ENCODE data around the gene STN1. TPM values are rescaled to one million over a fixed set of nuclear protein-coding genes. Genes with fewer than 3 reads are reported as not detected.

STN1 gene, protein sequence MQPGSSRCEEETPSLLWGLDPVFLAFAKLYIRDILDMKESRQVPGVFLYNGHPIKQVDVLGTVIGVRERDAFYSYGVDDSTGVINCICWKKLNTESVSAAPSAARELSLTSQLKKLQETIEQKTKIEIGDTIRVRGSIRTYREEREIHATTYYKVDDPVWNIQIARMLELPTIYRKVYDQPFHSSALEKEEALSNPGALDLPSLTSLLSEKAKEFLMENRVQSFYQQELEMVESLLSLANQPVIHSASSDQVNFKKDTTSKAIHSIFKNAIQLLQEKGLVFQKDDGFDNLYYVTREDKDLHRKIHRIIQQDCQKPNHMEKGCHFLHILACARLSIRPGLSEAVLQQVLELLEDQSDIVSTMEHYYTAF
- 18.3 and 20.0 TPM in 2 replicates for total RNA-seq (2014; rRNA removed; shearing (Covaris generic))

- peak; percentile 93 for DNase-seq (ENCODE audit: low spot score)
Observed at GRCh38 chr10:103918053-103918846, at the start of gene STN1. TSS of gene STN1 (minus strand) at chr10:103918184. CDS start at chr10:103917594, 590 bp downstream.

GRCh38 chr10:103967448-103968071, 49.6 kb upstream of the STN1 start:
- peak; percentile 71 for DNase-seq (ENCODE audit: low spot score)

DNA sequence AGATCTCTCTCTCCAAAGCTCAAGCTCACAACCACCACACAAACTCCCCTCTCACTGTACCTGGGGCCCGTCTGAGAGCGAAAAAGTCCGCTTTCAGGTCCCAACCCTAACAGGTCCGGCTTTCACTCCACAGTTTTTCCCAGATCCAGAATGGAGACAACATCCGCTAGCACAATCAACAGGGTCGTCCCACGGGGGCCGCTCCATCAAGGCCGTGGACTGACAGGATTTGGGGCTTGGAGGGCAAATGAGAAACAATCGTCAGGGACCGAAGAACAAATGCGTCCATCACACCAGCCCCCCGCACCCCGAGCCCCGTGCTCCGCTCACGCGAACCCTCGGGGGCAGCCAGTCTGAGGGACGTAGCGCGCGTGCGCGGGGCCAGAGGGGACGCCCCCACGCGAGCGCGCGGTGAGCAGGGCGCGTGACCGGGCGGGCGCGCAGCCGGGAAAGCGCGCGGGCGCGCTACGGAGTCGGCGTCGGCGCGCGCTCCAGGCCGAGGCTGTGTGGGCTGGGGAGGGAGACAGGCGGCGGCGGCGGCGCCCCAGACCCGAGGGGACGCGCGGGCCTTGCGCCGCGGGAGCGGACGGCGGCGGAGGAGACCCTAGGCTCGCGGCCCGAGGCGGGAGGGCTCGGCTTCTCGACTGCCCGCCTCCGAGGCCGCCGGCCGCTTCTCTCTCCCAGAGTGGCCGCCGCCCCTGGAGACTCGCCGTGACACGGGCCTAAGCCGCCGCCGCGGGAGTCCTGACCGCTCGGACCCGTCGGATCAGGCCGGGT, 48.9 kb upstream of the STN1 start, which contains the start of gene SLK:
TSS of gene SLK (plus strand) at position 470 of the 777 bp plus-strand sequence. CDS start 606 bp downstream, outside the sequence.
- peak; percentile 83 for DNase-seq (ENCODE audit: low spot score)

GRCh38 chr10:103960103-103960502, 42.1 kb upstream of the STN1 start:
- no peak for DNase-seq (ENCODE audit: low spot score)

- DNase-seq (ENCODE audit: low spot score): no peak
Observed at GRCh38 chr10:103958996-103959395, 41.0 kb upstream of the STN1 start.

DNA sequence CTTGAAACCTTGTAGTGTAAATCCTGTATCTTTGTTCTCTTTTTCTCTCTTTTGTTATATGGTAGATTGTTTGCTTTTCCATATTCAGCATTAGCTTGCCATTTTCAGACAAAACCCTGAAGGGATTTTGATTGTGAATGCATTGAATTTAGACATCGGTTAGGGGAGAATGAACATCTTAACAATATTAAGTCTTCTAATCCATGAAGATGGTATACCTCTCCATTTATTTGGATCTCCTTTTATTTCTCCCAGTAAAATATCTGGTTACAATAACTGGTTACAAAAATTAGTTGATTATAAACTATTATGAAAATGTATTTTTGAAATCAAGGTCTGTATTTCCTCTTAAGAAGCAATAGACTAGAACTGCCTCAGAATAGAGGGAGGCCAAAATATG, 36.6 kb upstream of the STN1 start:
- no peak for DNase-seq (ENCODE audit: low spot score)

GRCh38 chr10:103951942-103952341, 34.0 kb upstream of the STN1 start:
- DNase-seq (ENCODE audit: low spot score): no peak

- no peak for DNase-seq (ENCODE audit: low spot score)
Observed at GRCh38 chr10:103951183-103951582, 33.2 kb upstream of the STN1 start.

DNA sequence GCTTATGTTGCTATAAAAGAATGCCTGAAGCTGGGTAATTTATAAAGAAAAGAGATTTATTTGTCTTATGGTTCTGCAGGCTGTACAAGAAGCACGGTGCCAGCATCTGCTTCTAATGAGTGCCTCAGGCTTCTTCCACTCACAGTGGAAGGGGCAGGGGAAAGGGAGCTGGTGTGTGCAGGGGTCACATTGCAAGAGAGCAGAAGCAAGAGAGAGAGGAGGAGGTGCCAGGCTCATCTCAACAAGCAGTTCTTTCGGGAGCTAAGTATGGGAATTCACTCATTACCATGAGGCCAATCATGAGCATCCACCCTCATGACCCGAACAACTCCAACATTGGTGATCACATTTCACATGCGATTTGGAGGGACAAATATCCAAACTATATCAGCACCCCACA, 31.7 kb upstream of the STN1 start:
- no peak for DNase-seq (ENCODE audit: low spot score)

DNA sequence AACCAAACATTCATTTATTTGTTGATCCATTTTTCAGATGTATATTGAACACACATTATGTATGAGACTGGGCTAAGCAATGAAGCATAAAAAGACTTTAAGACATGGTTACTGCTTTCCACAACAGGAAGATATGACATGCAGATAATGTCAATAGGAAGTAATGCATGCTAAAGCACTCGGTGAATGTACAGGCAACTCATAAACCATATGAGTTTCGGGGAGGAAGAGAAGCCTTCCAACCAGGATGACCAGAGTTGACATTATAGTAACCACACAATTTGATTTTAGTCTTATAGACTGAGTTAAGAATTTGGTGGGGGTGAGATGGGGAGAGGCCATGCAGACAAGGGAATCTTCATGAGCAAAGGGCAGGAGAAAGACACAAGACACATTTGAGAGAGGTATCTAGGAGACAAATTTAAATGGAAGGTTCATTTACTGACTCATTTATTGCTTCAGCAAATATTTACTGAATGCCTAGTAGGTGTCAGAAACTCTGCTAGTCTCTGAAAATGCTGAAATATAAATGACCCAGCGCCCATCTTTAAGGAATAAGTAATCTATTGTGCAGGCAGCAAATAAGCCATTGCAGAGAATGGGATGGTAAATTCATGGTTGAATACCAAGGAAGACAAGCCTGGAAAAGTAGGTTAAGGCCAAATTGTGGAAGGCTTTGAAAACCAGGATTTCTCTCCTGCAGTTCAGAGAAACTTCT, 30.0 kb upstream of the STN1 start:
- no peak for DNase-seq (ENCODE audit: low spot score)

- DNase-seq (ENCODE audit: low spot score): no peak
Observed at GRCh38 chr10:103942866-103943265, 24.9 kb upstream of the STN1 start.

- DNase-seq (ENCODE audit: low spot score): no peak
Observed at GRCh38 chr10:103941801-103942200, 23.8 kb upstream of the STN1 start.

DNA sequence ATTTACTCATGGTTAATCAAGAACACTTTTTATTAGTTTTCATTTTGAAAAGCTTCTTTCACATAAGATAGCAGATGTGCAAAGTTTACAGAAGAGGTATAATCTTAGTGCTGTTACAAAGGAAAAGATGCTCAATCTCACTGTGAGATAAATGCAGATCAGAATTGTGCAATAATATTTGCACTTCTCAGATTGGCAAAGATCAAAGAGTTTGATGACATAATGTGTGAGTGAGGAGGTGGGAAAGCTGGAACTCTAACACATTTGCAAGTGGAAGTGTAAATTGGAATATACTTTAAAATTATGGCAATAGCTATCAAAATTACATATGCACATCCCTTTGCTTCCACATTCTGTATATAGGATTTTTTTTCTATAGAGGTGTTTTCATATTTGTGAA, 21.5 kb upstream of the STN1 start:
- no peak for DNase-seq (ENCODE audit: low spot score)

GRCh38 chr10:103936022-103936421, 18.0 kb upstream of the STN1 start:
- no peak for DNase-seq (ENCODE audit: low spot score)

- no peak for DNase-seq (ENCODE audit: low spot score)
Observed at GRCh38 chr10:103934308-103934707, 16.3 kb upstream of the STN1 start.

GRCh38 chr10:103933557-103934121, 15.7 kb upstream of the STN1 start:
- DNase-seq (ENCODE audit: low spot score): no peak

GRCh38 chr10:103932971-103933370, 15.0 kb upstream of the STN1 start:
- DNase-seq (ENCODE audit: low spot score): no peak

GRCh38 chr10:103932271-103932670, 14.3 kb upstream of the STN1 start:
- DNase-seq (ENCODE audit: low spot score): no peak

- no peak for DNase-seq (ENCODE audit: low spot score)
Observed at GRCh38 chr10:103931603-103932002, 13.6 kb upstream of the STN1 start.

DNA sequence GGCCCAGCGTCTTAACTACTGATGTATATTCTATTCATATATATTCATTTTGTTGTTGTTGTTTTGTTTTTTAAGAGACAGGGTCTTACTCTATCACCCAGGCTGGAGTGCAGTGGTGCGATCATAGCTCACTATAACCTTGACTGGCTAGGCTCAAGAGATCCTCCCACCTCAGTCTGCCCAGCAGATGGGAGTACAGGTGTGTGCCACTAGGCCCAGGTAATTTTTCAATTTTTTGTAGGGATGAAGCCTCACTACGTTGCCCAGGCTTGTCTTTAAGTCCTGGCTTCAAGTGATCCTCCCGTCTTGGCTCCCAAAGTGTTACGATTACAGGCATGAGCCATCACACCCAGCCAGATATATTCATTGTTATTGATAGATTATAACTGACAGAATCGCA, 12.9 kb upstream of the STN1 start:
- DNase-seq (ENCODE audit: low spot score): no peak

Data from HT-29 (cell line).